GM18499 (cell line): ENCODE results near the gene QPRT.
"Not testable (repeated sequence)": the region's sequence is repeated elsewhere in the genome, so short reads cannot be mapped to it uniquely, and the experiment has no call there.

Source experiments
- ATAC-seq: cut with Tn5 transposase; IDR thresholded peaks from one replicate; pipeline ENCODE4 v1.9.1; 2021; ENCODE audit warnings: moderate number of reproducible peaks; ENCODE audit not compliant: insufficient read depth, unreplicated experiment

QPRT gene

DNA sequence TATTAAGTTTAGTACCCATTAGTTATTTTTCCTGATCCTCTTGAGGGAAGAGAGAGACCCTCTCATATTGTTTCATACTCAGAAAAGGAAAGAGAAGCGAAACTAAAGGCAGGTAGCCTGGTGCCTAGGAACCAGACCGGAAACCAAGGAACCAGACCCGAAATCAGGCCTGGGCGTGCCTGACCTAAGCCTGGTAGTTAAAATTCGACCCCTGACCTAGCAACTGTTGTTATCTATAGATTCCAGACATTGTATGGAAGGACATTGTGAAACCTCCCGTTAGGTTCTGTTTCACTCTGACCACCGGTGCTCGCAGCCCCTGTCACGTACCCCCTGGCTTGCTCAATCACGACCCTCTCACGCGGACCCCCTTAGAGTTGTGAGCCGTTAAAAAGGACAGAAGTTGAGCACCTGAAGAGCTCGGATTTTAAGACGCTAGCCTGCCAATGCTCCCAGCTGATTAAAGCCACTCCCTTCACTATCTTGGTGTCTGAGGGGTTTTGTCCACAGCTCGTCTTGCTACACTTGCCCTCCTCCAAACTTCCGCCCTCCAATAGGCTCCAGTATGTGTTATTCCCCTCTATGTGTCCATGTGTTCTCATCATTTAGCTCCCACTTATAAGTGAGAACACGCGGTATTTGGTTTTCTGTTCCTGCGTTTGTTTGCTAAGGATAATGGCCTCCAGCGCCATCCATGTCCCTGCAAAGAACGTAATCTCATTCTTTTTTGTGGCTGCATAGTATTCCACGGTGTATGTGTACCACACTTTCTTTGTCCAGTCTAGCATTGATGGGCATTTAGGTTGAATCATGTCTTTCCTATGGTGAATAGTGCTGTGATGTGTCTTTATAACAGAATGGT is 10.7 kb downstream of the QPRT start:
- not testable (repeated sequence) for ATAC-seq

DNA sequence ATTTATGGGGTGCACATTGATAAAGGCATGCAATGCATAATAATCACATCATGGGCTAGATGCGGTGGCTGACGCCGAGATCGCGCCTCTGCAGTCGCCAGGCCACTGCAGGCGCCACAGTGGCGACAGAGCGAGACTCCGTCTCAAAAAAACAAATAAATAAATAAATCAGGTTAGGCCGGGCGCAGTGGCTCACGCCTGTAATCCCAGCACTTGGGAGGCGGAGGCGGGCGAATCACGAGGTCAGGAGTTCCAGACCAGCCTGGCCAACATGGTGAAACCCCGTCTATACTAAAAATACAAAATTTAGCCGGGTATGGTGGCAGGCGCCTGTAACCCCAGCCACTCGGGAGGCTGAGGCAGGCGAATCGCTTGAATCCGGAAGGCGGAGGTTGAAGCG is 13.6 kb downstream of the QPRT start:
- ATAC-seq = not testable (repeated sequence)

DNA sequence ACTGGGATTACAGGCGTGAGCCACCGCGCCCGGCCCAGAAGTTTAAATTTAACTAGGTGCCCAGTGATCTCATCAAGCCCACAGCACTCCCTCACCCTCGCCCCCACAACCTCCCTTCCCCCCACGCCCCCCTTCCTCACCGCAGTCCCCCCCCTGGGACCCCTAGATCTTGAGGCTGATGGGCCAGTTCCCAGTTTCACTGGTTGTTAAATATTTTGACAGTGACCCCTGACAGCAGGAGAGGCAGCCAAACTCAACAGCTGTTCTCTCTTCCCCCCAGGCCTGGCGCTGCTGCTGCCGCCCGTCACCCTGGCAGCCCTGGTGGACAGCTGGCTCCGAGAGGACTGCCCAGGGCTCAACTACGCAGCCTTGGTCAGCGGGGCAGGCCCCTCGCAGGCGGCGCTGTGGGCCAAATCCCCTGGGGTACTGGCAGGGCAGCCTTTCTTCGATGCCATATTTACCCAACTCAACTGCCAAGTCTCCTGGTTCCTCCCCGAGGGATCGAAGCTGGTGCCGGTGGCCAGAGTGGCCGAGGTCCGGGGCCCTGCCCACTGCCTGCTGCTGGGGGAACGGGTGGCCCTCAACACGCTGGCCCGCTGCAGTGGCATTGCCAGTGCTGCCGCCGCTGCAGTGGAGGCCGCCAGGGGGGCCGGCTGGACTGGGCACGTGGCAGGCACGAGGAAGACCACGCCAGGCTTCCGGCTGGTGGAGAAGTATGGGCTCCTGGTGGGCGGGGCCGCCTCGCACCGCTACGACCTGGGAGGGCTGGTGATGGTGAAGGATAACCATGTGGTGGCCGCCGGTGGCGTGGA is 15.6 kb downstream of the QPRT start:
- ATAC-seq = no peak

GRCh38 chr16:29695675-29696074 is 16.7 kb downstream of the QPRT start:
- not testable (repeated sequence) for ATAC-seq

GRCh38 chr16:29696881-29697331 is 17.9 kb downstream of the QPRT start:
- no peak for ATAC-seq

DNA sequence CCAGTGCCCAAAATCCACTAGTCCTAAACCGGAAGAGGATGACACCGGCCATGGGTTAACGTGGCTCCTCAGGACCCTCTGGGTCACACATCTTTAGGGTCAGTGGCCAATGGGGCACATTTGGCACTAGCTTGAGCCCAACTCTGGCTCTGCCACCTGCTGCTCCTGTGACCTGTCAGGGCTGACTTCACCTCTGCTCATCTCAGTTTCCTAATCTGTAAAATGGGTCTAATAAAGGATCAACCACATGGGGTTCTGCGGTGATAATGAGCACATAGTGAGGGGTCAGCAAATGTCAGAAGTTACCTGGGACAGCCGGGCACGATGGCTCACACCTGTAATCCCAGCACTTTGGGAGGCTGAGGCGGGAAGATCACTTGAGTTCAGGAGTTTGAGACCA is 18.4 kb downstream of the QPRT start:
- no peak for ATAC-seq

DNA sequence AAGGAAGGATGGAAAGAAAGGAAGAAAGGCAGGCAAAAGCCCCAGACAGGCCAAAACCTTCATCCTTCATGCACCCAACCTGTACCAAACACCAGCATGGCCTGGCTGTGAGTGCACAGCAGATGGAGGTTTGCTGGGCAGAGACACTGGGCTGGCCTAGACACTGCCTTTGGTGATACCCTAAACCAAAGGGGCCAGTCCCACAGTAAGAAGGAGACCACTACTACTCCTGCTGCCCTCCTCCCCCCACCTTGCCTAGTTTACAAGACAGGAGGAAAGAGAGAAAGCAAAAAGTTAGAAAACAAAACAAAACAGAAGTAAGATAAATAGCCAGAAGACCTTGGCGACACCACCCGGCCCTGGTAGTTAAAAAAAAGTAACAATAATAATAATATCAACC is 19.1 kb downstream of the QPRT start:
- ATAC-seq = no peak

GRCh38 chr16:29698484-29699323 is 19.7 kb downstream of the QPRT start:
- no peak for ATAC-seq

- no peak for ATAC-seq
Measured at GRCh38 chr16:29699324-29700219, 20.6 kb downstream of the QPRT start.

DNA sequence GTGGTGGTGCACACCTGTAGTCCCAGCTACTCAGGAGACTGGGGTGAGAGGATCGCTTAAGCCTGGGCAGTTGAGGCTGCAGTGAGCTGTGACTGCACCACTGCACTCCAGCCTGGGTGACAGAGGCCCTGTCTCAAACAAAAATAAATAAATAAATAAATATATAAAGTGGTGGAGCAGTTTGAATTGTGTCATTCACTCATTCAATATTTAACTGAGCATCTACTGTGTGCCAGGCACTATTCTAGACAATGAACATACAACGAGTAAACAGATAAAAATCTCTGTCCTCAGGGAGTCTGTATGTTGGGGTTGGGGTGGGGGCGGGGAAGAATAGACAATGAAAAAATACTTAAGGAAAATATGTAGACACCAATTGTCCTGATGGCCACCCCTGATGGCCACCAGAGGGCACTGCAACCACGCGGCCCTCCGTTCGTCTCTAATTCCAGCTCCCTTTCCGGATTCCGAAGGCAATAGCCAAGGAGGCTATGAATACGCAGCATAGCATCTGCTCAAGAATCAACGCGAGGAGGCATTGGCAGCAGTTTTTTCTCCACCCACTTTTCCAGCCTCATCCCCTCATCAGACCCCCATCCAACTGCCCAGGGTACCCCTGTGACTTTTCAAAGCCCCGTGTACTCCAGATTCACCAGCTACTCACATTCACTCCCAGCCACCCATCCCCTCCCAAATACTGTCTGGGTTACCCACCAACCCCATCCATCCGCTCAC is 21.4 kb downstream of the QPRT start:
- no peak for ATAC-seq

DNA sequence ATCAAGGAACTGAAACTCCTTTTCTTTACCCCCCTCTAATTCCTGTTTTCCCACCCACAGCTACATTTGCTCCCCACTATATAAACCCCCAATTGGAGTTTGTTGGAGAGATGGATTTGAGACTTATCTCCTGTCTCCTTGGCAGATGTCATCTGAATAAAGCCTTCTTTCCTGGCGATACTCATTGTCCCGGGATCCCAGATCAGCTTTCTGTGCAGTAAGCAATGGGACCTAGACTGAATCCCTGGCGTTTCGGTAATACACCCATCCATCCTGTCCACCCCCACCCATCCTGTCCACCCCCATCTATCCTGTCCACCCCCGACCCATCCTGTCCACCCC is 22.2 kb downstream of the QPRT start:
- ATAC-seq = no peak

DNA sequence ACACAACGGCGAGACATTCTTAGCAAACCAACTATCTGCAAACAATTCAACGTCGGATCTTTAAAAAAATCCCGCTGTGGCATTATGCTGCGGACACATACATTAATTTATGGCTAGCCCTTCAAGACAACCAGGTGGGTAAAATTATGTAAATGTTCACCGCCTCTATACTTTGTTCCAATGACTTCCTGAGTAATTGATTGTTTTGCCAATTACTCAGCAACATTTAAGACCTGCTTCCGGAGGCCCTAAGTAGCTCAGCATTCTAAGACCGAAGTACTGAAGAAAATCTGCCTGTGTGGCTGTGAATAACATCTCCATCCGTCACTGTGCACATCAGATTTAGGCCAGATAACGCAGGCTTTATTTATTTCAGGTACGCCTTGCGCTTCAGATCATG is 23.3 kb downstream of the QPRT start:
- ATAC-seq = no peak

GRCh38 chr16:29705030-29705429 is 26.1 kb downstream of the QPRT start:
- no peak for ATAC-seq

- ATAC-seq = not testable (repeated sequence)
Measured at GRCh38 chr16:29707160-29707559, 28.2 kb downstream of the QPRT start.

DNA sequence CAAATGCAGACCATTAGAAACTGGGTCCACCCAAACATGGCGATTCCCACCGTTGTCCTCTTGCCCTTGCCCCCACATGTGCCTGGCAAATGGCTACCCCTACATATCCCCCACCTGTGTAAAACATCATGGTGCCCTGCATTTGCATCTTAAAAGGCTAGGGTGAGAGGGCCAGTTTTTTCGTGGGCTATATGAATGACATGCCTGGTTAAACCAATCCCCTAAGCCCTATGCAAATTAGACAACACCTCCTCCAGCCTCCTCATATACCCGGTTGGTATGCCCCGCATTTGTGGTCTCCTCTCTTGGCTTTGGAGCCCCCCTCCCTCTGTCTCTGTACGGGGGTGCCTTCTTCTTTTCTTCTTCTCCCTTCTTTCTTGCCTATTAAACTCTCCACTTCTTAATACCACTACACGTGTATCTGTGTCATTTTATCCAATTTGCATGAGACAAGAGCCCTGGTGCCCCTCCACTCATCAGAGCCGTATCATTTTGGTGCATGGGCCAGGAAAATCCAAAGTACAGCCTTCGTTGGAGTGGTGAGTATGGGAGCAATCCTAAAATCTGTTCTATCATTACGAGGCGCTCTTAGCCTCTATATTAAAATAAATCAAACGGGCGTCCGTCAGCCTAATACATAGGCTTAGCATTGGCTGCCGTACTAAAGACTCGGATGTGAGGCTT is 30.1 kb downstream of the QPRT start:
- no peak for ATAC-seq

DNA sequence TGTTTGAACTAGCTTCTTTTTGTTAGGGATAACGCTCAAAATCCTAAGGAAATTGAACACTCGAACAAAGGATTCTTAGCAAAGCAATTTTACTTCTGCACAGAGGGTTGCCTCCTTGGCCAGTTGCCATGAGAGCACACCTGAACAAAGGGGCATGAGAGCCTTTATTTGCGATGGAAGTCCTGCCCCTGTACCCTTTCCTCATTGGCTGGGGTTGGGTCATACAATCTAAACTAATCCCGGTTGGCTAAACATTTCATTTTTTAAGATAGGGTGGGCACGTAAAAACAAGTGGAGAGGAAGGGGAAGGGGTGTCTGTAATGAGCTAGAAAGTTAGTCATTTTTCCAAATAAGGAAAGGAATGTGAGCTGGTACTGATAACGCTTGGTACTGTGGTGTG is 30.7 kb downstream of the QPRT start:
- ATAC-seq = not testable (repeated sequence)

GRCh38 chr16:29710227-29711219 is 31.5 kb downstream of the QPRT start:
- no peak for ATAC-seq
